ENCODE measurements around the gene CEP20.

The CEP20 gene

DNA sequence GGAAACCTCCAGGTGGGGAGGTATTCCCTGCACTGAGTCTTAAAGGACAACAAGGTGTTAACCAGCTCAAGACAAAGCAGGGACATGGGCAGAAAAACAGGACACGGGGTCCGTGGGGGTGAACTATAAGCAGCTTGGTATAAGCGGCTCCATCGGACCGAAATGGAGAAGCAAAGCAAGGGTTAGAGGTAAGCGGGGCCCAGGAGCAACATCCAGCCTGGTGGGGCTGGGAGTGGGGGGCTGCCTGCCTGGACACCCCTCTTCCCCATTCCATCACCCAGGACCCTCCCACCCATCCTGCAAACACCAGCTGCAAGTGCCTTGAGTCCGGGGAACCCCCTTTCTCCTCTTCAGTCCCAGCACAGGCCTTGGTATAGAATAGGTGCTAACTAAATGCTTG is 61.1 kb downstream of the CEP20 start:
- no peaks in the 10 kb centered on the region for H3K9me3 ChIP-seq (ENCODE audit: severe bottlenecking)
- no peaks in the 10 kb centered on the region for H3K27me3 ChIP-seq (ENCODE audit: insufficient read depth, low read depth, severe bottlenecking)
- no peak overlapping the region for H3K27ac ChIP-seq
- no peak for DNase-seq
- no peaks in the 10 kb centered on the region for H3K36me3 ChIP-seq
- H3K4me3 ChIP-seq (ENCODE audit: low read depth, low read length), result no peak overlapping the region
- TF ChIP-seq, protein P1, sequence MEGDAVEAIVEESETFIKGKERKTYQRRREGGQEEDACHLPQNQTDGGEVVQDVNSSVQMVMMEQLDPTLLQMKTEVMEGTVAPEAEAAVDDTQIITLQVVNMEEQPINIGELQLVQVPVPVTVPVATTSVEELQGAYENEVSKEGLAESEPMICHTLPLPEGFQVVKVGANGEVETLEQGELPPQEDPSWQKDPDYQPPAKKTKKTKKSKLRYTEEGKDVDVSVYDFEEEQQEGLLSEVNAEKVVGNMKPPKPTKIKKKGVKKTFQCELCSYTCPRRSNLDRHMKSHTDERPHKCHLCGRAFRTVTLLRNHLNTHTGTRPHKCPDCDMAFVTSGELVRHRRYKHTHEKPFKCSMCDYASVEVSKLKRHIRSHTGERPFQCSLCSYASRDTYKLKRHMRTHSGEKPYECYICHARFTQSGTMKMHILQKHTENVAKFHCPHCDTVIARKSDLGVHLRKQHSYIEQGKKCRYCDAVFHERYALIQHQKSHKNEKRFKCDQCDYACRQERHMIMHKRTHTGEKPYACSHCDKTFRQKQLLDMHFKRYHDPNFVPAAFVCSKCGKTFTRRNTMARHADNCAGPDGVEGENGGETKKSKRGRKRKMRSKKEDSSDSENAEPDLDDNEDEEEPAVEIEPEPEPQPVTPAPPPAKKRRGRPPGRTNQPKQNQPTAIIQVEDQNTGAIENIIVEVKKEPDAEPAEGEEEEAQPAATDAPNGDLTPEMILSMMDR (IDR thresholded peaks at IDR 0.05; ENCODE audit: low read depth, low read length), result no peak

DNA sequence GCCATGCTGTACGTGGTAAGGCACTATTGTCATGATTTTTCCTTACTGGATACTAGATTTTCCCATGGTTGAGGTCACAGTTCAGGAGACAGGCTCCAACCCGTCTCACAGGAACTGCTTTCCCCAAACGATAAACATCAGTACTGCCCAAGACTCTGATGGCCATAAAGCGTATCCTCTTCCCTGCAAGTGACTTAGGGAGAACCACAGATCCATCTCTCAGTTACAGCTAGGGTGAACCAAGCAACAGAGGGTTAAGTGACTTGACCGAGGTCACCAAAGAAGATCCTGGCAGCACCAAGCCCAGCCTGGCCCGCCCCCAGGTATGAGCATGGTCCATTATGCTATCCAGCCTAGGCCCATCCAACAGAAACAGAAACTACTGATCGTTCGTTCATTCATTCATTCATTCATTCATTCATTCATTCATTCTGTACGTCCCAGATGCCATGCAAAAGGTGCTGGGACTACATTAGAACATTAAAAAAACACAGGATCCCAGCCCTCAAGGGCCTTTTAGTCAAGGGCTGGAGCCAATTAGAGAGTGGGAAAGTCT is 62.6 kb downstream of the CEP20 start:
- TF ChIP-seq, protein P1 (IDR thresholded peaks at IDR 0.05; ENCODE audit: low read depth, low read length), result no peak
- DNase-seq, result no peak
- H3K4me3 ChIP-seq (ENCODE audit: low read depth, low read length), result no peak overlapping the region
- no peaks in the 10 kb centered on the region for H3K27me3 ChIP-seq (ENCODE audit: insufficient read depth, low read depth, severe bottlenecking)
- H3K27ac ChIP-seq, result no peak overlapping the region
- H3K9me3 ChIP-seq (ENCODE audit: severe bottlenecking), result no peaks in the 10 kb centered on the region
- H3K36me3 ChIP-seq, result no peaks in the 10 kb centered on the region

DNA sequence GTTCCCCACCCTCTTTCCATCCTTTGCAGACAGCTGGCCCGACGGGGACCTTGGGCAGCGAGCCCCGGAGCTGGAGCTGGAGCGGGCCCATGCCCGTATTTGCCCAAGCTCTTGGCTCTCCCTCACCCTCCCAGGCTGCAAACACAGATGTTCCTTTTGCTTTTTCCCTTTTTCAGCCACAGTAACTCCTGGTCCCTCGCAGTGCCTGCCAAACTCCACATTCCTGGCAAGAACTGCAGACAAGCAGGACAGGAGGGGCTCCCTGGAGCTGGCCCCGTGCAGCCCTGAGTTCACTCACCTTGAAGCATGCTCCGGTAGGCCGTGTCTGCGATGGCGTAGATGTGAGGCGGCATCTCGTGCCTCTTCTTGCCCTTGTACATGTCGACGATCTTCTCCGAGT is 65.4 kb downstream of the CEP20 start:
- H3K27ac ChIP-seq, result no peak overlapping the region
- H3K4me3 ChIP-seq (ENCODE audit: low read depth, low read length), result no peak overlapping the region
- TF ChIP-seq, protein P1 (IDR thresholded peaks at IDR 0.05; ENCODE audit: low read depth, low read length), result no peak
- H3K27me3 ChIP-seq (ENCODE audit: insufficient read depth, low read depth, severe bottlenecking), result no peaks in the 10 kb centered on the region
- DNase-seq, result no peak
- no peaks in the 10 kb centered on the region for H3K36me3 ChIP-seq
- H3K9me3 ChIP-seq (ENCODE audit: severe bottlenecking), result peaks cover 4% of the 10 kb centered on the region

DNA sequence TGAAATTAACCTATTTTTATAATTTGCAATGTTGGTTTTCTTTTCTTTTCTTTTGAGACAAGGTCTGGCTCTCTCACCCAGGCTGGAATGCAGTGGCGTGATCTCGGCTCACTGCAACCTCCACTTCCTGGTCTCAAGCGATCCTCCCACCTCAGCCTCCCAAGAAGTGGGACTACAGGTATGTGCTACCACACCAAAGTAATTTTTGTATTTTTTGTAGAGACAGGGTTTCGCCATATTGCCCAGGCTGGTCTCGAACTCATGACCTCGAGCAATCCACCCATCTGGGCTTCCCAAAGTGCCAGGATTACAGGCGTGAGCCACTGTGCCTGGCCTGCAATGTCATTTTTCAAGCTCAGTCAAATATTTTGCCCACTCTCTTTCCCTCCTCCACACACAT is 67.6 kb downstream of the CEP20 start:
- Histone ChIP-seq H3K27me3 (ENCODE audit: insufficient read depth, low read depth, severe bottlenecking) (no peaks in the 10 kb centered on the region), H3K9me3 (ENCODE audit: severe bottlenecking) (peaks cover 11% of the 10 kb centered on the region), H3K27ac (no peak overlapping the region), H3K4me3 (ENCODE audit: low read depth, low read length) (no peak overlapping the region), H3K36me3 (no peaks in the 10 kb centered on the region)
- no peak for DNase-seq
- TF ChIP-seq, protein P1 (IDR thresholded peaks at IDR 0.05; ENCODE audit: low read depth, low read length), result no peak

DNA sequence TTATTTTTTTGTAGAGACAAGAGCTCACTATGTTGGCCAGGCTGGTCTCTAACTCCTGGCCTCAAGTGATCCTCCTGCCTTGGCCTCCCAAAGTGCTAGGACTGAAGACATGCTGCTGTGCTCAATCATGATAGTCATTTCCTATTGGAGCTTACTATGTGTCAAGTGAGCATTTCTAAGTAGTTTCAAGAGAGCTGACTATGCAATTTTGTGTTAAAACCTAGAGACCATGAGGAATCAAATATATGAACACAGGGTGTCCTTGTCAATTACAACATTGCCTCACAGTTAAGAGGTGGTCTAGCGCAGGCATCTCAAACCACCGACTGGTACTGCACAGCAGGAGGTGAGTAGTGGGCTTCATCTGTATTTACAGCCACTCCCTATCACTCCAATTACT is 69.4 kb downstream of the CEP20 start:
- H3K36me3 ChIP-seq, result no peaks in the 10 kb centered on the region
- TF ChIP-seq, protein P1 (IDR thresholded peaks at IDR 0.05; ENCODE audit: low read depth, low read length), result no peak

DNA sequence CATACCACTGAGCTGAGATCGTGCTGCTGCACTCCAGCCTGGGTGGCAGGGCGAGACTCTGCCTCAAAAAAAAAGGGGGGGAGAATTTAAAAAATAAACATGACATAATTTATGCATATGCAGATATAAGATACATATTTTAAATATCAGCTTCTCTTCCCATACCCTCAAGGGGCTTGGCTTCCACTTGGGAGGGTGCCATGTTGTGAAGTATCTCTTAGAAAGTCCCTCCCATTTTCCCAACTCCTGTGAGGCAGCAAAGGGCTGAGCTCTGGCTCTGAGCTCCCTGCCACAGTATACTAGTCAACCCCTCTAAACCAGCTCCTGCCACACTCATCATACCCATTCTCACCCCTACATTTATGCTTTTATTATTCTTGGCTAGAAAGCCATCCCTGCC is 71.0 kb downstream of the CEP20 start:
- no peaks in the 10 kb centered on the region for H3K27me3 ChIP-seq (ENCODE audit: insufficient read depth, low read depth, severe bottlenecking)
- no peak overlapping the region for H3K4me3 ChIP-seq (ENCODE audit: low read depth, low read length)
- no peak for DNase-seq
- peaks cover 15% of the 10 kb centered on the region for H3K9me3 ChIP-seq (ENCODE audit: severe bottlenecking)
- TF ChIP-seq, protein P1 (IDR thresholded peaks at IDR 0.05; ENCODE audit: low read depth, low read length), result no peak
- no peak overlapping the region for H3K27ac ChIP-seq
- H3K36me3 ChIP-seq, result no peaks in the 10 kb centered on the region

More for the DNA sequence above, 69.4 kb downstream of the CEP20 start:
- H3K4me3 ChIP-seq (ENCODE audit: low read depth, low read length), result no peak overlapping the region
- H3K9me3 ChIP-seq (ENCODE audit: severe bottlenecking), result peaks cover 15% of the 10 kb centered on the region
- H3K27me3 ChIP-seq (ENCODE audit: insufficient read depth, low read depth, severe bottlenecking), result no peaks in the 10 kb centered on the region
- no peak overlapping the region for H3K27ac ChIP-seq
- DNase-seq, result no peak
